Neural progenitor cell (in vitro differentiated cells): ENCODE measurements around the gene FBP1.

Source experiments
- CTCF ChIP-seq: fragments of 200-600 bp; sonication (generic); IDR thresholded peaks from 2 replicates; pipeline ENCODE4 v1.5.1; 2017; ENCODE audit warnings: antibody characterized with exemption, mild to moderate bottlenecking
- EZH2 ChIP-seq: fragments of 200-600 bp; sonication (generic); IDR thresholded peaks from 2 replicates; pipeline ENCODE4 v1.6.1; 2017; ENCODE audit warnings: antibody characterized with exemption, mild to moderate bottlenecking, moderate library complexity

GRCh38 chr9:94677929-94678328, 38.6 kb upstream of the FBP1 start:
- TF ChIP-seq CTCF (no peak), EZH2 (no peak)
